A673 (cell line): ENCODE results near the gene SCNN1A. TPM values are rescaled to one million over a fixed set of nuclear protein-coding genes. Genes with fewer than 3 reads are reported as not detected.

ENCODE experiments used
- BruUV-seq: library from RNA; stranded (reverse); fragments of 400-500 nt; replicated peaks from 2 replicates; lab custom pipeline; 2021; lab: Mats Ljungman, UMichigan
- CTCF ChIA-PET: fragments of 300-600 bp; sonication (Branson Sonifier 250); formaldehyde crosslinking; loops from one replicate; lab custom pipeline; 2022; ENCODE audit warnings: antibody characterized with exemption; lab: Charles Lee
- POLR2A ChIA-PET: fragments of 300-600 bp; sonication (Branson Sonifier 250); formaldehyde crosslinking; loops from one replicate; lab custom pipeline; 2022; ENCODE audit warnings: antibody characterized with exemption; ENCODE audit not compliant: low non-redundant PET; lab: Charles Lee
- DNase-seq: peaks from one replicate; pipeline ENCODE4 v3.0.0-alpha.2; 2015; ENCODE audit warnings: low spot score
- H3K27ac ChIP-seq: fragments of 200-600 bp; sonication (generic); 2 replicates; pipeline ENCODE4 v1.5.1; 2016; ENCODE audit warnings: mixed run types, low read depth, mild to moderate bottlenecking, mixed read lengths, antibody characterized with exemption, low read length; ENCODE audit not compliant: poor library complexity, severe bottlenecking
- H3K27me3 ChIP-seq: fragments of 200-600 bp; sonication (generic); replicated peaks from 2 replicates; pipeline ENCODE4 v1.6.1; 2017; ENCODE audit warnings: mixed run types, low read depth, mild to moderate bottlenecking, mixed read lengths, antibody characterized with exemption, low read length; ENCODE audit not compliant: insufficient read depth, poor library complexity
- H3K36me3 ChIP-seq: fragments of 200-600 bp; sonication (generic); 2 replicates; pipeline ENCODE4 v1.6.1; 2016; ENCODE audit warnings: mixed run types, mild to moderate bottlenecking, mixed read lengths, antibody characterized with exemption, low read length; ENCODE audit not compliant: insufficient read depth, poor library complexity, severe bottlenecking
- H3K4me1 ChIP-seq: fragments of 200-600 bp; sonication (generic); 2 replicates; pipeline ENCODE4 v1.6.1; 2017; ENCODE audit warnings: mixed run types, mild to moderate bottlenecking, mixed read lengths, antibody characterized with exemption, low read length; ENCODE audit not compliant: insufficient read depth, poor library complexity, severe bottlenecking
- H3K4me3 ChIP-seq: fragments of 200-600 bp; sonication (generic); 2 replicates; pipeline ENCODE4 v1.5.1; 2016; ENCODE audit warnings: low read depth, mixed run types, mild to moderate bottlenecking, mixed read lengths, low read length; ENCODE audit not compliant: poor library complexity, severe bottlenecking
- H3K9me3 ChIP-seq: fragments of 200-600 bp; sonication (generic); 2 replicates; pipeline ENCODE4 v1.6.1; 2016; ENCODE audit warnings: mixed run types, low read depth, mild to moderate bottlenecking, mixed read lengths, antibody characterized with exemption, low read length; ENCODE audit not compliant: poor library complexity, severe bottlenecking
- EZH2 ChIP-seq: fragments of 200-600 bp; sonication (generic); IDR thresholded peaks from 2 replicates; pipeline ENCODE4 v1.6.1; 2017; ENCODE audit warnings: borderline replicate concordance, low read depth, mild to moderate bottlenecking, mixed read lengths, antibody characterized with exemption, low read length; ENCODE audit not compliant: poor library complexity, severe bottlenecking
- intact Hi-C: fragments of 100-400 bp; cut with micrococcal nuclease; formaldehyde crosslinking; loops from one replicate; pipeline ENCODE4 v1.10.0; 2022; ENCODE audit not compliant: unreplicated experiment
- total RNA-seq: library from RNA; stranded (reverse); gene quantifications from 2 replicates; pipeline ENCODE4 v1.2.3, GENCODE V29; 2021
- TF ChIP-seq, protein P1 (sequence below): fragments of 300-800, 200-600 bp; sonication (generic); conservative IDR thresholded peaks from 2 replicates; pipeline ENCODE4 v1.5.1; 2017; ENCODE audit warnings: low read depth, mild to moderate bottlenecking, antibody characterized with exemption, low read length, moderate library complexity, mixed read lengths

The SCNN1A gene
- total RNA-seq, 1 experiment from 2014 or later: not detected

DNA sequence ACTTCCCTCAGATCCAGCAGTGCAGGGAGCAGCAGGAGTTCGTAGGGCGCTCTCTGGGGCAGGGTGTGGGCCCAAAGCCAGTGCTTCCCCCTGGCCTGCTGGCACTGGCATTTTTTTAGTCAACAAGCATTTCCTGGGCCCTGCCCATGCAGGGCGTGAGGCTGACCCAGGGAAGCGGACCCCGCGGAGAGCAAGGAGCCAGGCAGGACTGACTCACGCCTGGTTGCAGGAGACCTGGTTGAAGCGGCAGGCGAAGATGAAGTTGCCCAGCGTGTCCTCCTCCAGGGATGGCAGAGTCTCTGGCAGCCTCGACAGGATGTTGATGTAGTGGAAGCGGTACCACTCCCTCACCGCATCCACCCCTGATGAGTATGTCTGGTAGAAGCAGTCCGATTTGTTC lies 13.5 kb downstream of the SCNN1A start:
- H3K4me3 ChIP-seq: no peak overlapping the region
- H3K27ac ChIP-seq: no peak overlapping the region
- ChIA-PET CTCF (no interaction called here), POLR2A (no interaction called here)
- H3K36me3 ChIP-seq: no peaks in the 10 kb centered on the region
- H3K27me3 ChIP-seq: no peaks in the 10 kb centered on the region
- peaks cover 8% of the 10 kb centered on the region for H3K4me1 ChIP-seq
- no peak for TF ChIP-seq EZH2
- TF ChIP-seq, protein P1, sequence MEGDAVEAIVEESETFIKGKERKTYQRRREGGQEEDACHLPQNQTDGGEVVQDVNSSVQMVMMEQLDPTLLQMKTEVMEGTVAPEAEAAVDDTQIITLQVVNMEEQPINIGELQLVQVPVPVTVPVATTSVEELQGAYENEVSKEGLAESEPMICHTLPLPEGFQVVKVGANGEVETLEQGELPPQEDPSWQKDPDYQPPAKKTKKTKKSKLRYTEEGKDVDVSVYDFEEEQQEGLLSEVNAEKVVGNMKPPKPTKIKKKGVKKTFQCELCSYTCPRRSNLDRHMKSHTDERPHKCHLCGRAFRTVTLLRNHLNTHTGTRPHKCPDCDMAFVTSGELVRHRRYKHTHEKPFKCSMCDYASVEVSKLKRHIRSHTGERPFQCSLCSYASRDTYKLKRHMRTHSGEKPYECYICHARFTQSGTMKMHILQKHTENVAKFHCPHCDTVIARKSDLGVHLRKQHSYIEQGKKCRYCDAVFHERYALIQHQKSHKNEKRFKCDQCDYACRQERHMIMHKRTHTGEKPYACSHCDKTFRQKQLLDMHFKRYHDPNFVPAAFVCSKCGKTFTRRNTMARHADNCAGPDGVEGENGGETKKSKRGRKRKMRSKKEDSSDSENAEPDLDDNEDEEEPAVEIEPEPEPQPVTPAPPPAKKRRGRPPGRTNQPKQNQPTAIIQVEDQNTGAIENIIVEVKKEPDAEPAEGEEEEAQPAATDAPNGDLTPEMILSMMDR: no peak
- intact Hi-C loops: no loop called here
- no peak for DNase-seq
- no peaks in the 10 kb centered on the region for H3K9me3 ChIP-seq
- BruUV-seq: no TSS peak

DNA sequence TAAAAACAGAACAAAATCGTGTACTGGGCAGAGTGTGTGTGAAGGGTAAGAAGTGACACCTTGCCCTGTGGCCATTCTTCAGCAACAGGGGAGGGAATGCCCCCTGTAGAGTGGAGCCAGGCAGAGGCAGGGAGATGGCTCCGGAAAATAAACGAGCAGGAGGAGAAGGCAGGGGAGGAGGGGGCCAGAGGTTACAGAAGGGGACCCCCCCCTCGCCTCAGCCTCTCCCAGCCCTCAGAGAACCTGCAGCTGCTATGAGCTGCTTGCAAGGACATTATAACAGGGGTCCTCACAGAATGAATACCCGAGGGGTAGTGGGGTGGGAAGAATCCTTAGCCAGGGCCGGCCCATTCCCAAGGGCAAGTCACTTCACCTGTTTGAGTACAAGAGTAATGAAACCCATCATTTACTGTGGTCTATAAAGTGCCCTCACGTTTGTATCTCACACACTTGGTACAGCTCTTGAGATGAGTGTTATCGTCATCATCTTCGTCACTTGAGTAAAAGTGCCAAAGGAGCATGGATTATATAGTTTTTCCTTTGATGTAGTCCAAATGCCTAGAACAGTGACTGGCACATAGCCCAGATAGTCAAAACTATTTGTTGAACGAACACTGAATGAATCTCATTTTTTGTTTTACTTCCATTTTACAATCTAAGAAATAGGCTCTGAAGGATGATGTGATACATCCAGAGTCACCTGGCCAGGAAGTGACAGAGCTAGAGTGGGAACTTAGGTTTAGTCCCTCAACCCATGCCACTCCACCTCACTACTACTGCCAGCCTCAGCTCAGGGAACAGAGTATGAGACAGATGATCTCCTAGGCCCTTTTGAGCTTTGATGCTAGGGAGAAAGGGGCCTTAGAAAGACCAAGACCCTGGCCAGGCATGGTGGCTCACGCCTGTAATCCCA lies 14.5 kb downstream of the SCNN1A start:
- H3K27ac ChIP-seq: no peak overlapping the region
- H3K4me3 ChIP-seq: no peak overlapping the region
- ChIA-PET CTCF (no interaction called here), POLR2A (no interaction called here)
- H3K9me3 ChIP-seq: no peaks in the 10 kb centered on the region
- H3K36me3 ChIP-seq: no peaks in the 10 kb centered on the region
- H3K27me3 ChIP-seq: no peaks in the 10 kb centered on the region
- TF ChIP-seq, protein P1: no peak
- no peak for TF ChIP-seq EZH2
- no peak for DNase-seq
- BruUV-seq: no TSS peak
- peaks cover 8% of the 10 kb centered on the region for H3K4me1 ChIP-seq
- intact Hi-C loops: no loop called here

DNA sequence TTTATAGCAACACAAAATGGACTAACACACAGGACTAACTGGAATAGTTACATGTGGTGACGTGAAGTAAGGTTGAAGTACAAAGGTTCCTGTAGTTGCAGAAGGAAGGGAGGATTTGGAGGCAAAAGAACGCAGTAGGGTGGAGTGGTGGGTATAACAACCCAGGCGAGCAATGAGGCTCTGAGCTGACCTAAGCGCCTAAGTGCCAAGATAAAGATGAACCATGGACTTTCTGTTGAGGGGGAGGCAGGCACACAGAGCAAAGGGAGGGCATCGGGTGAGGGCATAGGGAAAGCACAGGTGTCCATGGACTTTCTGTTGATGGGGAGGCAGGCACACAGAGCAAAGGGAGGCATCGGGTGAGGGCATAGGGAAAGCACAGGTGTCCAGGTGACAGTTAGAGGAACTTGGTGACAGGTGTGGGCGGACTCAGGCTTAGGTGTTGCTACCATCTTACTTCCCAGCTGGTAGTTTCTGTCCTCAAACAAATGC lies 15.2 kb downstream of the SCNN1A start:
- Histone ChIP-seq H3K36me3 (no peaks in the 10 kb centered on the region), H3K9me3 (no peaks in the 10 kb centered on the region), H3K4me1 (peaks cover 8% of the 10 kb centered on the region), H3K27me3 (no peaks in the 10 kb centered on the region), H3K4me3 (no peak overlapping the region), H3K27ac (no peak overlapping the region)
- ChIA-PET CTCF (no interaction called here), POLR2A (no interaction called here)
- no peak for TF ChIP-seq EZH2
- TF ChIP-seq, protein P1: no peak
- intact Hi-C loops: no loop called here
- no peak for DNase-seq
- BruUV-seq: no TSS peak
